GM18870 (cell line): ENCODE data around the gene PLGRKT.
"Not testable (repeated sequence)": the region's sequence is repeated elsewhere in the genome, so short reads cannot be mapped to it uniquely, and the experiment has no call there.

Experiments used
- ATAC-seq: cut with Tn5 transposase; IDR thresholded peaks from one replicate; pipeline ENCODE4 v1.9.1; 2021; ENCODE audit warnings: moderate library complexity; ENCODE audit not compliant: unreplicated experiment

Gene PLGRKT

DNA sequence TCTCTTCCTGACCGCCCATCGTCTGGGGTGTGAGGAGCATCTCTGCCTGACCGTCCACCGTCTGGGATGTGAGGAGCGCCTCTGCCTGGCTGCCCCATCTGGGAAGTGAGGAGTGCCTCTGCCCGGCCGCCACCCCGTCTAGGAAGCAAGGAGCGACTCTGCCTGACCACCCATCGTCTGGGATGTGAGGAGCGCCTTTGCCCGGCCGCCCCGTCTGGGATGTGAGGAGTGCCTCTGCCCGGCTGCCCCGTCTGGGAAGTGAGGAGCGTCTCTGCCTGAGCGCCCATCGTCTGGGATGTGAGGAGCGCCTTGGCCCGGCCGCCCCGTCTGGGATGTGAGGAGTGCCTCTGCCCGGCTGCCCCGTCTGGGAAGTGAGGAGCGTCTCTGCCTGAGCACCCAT is 4.4 kb downstream of the PLGRKT start:
- not testable (repeated sequence) for ATAC-seq

DNA sequence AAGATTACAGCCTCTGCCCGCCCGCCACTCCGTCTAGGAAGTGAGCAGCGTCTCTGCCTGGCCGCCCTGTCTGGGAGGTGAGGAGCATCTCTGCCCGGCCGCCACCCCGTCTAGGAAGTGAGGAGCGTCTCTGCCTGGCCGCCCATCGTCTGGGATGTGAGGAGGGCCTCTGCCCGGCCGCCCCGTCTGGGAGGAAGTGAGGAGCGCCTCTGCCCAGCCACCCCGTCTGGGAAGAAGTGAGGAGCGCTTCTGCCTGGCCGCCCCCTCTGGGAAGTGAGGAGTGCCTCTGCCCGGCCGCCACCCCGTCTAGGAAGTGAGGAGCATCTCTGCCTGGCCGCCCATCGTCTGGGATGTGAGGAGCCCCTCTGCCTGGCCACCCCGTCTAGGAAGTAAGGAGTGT is 4.8 kb downstream of the PLGRKT start:
- ATAC-seq: not testable (repeated sequence)

DNA sequence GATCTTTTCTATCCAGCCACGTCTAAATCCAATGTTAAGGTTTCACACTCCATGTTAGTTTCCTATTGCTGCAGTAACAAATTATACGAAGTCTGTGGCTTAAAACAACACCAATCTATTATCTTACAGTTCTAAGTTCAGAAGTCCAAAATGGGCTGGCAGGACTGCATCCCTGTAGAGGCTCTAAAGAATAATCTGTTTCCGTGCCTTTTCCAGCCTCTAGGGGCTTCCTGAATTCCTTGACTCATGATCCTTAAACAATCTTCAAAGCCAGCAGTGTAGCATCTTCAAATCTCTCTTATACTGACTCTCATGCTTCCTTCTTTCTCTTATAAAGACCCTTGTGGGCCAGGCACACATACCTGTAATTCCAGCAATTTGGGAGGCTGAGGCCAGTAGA is 6.8 kb downstream of the PLGRKT start:
- no peak for ATAC-seq

DNA sequence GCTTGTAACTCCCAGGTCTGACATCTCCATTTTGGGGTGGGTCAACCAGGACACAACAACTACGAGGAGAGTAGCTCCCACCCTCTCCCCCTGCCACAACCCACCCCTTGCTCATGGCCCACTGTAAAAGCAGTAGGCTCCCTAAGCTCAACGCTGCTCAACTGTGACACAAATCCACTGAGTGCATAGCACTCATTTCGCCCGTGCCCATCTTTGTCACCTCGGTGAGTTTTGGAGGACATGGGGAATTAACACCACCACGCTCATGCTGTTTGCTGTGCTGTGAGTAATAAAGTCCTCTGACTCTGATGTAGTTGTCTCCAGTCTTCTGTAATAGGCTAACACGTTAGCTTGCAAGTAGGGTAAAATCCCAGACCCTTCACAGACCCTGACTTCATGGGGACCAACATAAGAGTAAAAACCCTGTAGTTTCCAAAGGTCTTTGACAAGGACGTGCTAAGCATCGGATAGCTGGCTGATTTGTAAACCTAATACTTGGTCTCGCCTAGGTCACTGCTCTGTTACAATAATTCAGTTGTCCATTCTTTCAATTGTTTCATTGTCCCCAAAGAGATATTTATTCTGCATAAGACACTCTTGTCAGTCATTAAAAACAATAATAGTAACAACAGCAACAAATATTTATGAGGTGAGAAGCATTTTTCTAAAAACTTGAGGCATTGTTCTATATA is 7.7 kb downstream of the PLGRKT start:
- no peak for ATAC-seq

DNA sequence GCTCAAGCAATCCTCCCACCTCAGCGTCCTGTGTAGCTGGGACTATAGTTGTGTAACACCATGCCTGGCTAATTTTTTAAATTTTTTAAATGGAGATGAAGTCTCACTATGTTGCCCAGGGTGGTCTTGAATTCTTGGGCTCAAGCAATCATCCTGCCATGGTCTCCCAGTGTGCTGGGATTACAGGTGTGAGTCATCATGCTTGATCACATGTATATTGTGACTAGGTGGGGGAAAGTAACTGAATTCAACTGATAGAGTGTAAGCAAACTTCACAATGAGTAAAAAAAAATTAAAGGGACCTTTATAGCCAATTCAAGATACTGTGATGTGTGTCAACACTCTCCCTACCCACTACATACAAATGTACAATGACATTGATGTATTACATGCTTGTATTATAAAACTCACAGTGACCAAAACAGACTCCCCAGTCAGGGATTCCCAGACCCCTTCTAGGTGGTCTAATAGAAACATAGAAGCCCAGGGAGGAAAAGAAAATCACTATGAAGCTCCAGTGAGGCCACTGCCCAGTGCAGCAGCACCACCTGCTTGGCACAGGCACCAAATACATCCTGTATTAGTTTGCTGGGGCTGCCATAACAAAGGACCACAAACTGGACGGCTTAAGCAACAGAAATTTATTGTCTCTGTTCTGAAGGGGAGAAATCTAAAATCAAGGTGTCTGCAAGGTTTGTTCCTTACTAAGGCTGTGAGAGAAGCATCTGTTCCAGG is 8.8 kb downstream of the PLGRKT start:
- no peak for ATAC-seq

DNA sequence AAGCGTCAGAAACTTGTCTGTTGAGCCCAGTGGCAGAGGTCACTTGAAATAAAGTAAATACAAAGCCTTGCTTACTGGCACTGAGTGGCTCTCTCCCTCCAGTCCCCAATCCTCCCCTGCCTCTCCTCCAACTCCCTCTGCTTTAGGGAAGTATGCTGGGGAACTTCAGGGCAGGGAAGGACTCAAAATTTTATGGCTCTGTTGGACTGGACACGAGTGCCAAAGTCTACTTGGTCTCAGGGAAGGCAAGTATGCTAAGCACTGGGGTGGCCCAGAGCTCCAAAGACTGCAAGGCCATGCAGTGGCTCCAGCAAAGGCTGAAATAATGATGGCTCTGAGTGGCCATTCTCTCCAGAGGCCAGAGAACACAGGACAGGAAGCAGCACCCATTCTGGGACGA is 9.6 kb downstream of the PLGRKT start:
- ATAC-seq: no peak

DNA sequence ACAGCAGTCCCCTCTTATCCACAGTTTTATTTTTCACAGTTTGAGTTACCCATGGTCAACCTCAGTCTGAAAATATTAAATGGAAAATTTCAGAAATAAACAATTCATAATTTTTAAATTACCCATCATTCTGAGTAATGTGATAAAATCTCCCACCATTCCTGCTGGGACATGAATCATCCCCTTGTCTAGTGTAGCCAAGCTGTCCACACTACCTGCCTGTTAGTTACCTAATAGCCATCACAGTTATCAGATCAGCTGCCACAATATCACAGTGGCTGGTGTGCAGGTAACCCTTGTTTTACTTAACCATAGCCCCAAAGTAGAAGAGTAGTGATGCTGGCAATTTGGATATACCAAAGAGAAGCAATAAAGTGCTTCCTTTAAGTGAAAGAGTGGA is 10.7 kb downstream of the PLGRKT start:
- no peak for ATAC-seq

DNA sequence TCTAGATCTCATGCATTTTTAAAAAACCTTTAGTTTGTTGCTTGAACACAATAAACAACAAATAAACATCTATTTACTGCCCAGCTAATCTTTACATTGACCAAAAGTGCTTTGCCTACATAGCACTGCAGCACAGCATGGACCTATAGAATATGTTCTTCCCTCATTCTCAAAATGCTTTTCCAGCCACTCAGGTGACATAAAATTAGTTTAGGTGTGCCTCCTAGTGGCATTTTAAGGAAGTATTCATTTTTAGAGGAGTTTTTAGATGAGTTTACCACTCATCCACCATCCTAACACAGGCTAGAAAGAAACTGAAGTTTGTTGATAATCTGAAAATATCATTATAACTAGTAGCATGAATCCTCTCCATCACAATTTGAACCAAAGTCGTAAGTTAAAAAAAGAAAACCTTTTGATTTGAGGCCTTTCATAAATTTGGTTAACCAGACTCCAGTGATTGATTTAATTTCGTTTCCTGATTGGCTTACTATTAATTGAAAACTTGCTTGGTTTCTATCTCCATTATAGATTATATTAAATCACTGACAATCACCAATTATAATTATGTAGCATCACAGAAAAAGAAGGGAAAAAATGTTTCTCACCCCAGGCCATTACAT is 12.6 kb downstream of the PLGRKT start:
- no peak for ATAC-seq

DNA sequence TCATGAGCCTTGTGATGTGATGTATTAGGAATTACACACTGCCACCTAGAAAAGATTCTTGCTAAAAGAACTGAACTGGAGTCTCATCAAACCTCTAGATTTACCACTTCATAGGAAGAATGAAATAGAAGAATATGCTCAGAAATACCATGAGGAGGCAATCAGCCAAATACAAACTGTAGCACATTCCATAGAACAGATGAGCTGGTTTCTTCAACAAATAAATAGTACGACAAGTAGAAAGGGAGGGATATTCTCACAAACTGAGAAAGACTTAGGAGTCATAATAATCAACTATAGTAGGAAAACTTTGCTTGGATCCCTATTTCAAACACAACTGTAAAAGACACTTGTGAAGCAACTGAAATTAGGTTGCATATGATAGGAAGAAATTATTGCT is 15.4 kb downstream of the PLGRKT start:
- no peak for ATAC-seq

DNA sequence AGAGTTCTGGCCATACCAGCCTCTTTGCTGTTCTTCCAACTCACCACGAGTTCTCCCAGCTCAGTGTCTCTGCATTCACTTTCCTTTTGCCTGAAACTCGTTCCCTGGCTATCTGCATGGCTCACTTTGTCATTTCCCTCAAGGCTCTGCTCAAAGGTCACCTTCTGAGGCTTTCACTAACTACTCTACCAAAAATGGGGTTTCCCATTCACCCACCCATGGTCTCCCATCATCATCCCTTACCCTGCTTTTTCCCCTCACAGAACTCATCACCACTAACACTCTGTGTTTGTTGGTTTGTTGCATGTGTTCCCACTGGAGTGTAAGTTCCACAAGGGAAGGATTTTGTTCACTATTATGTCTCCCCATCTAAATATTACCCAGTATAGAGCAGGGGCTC is 16.6 kb downstream of the PLGRKT start:
- ATAC-seq: no peak

DNA sequence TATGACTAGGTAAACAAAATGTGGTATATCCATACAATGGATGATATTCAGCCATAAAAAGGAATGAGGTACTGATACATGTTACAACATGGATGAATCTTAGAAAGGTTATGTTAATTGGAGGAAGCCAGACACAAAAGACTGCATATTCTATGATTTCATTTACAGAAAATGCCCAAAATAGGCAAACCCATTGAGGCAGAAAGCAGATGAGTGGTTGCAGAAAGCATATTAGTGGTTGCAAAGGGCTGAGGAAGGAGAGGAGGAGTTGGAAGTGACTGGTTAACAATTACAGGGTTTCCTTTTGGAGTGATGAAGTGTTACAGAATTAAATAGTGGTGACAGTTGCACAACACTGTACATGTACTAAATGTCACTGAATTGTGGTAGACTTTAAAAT is 17.7 kb downstream of the PLGRKT start:
- no peak for ATAC-seq

DNA sequence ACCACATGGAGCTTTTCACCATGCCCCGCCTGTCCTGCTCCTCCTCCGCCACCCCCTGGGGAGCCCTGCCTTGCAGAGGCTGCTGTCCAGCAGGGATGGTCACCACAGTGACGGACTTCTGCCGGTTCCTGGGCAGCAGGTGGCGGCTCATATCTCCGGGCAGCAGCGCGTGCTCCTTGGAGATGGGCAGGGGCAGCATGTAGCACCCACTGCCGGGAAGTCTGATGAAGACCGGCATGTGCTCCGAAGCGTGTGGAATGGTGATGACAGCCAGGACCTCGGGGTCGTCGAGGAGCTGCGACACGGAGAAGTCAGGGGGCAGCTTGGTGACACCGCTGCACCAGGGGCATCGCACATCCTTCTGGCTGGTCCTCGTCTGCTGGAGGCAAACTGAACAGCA is 19.2 kb downstream of the PLGRKT start:
- ATAC-seq: no peak

DNA sequence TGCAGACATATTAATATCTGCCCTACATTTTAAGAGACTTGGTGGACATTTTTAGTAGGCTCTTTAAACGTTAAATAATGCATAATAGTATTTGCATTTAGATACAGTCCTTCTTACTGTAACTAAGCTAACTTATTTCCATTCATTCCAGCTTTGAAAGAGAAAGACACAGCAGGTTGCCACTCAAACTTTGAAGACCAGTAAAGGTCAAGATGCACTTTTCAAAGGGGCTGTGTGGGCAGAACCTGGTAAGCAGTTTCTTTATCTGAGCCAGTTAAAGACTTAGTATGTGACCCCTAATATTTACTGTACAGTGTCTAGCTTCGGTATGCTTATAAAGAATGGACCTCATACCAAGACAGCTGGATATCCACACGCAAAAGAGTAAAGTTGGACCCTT is 20.8 kb downstream of the PLGRKT start:
- ATAC-seq: no peak

DNA sequence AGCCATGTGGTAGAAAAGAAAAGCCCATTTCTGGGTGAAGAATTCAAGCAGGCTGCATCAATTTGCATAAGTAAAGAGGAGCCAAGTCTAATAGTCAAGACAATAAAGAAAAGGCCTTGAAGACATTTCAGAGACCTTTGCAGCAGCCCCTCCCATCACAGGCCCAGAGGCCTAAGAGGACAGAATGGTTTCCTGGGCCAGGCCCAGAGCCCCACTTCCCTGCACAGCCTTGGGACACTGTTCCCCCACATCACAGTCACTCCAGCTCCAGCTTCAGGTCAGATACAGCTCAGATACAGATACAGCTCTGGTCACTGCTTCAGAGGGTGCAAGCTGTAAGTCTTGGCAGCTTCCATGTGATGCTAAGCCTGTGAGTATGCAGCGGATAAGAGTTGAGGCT is 29.1 kb downstream of the PLGRKT start:
- no peak for ATAC-seq

DNA sequence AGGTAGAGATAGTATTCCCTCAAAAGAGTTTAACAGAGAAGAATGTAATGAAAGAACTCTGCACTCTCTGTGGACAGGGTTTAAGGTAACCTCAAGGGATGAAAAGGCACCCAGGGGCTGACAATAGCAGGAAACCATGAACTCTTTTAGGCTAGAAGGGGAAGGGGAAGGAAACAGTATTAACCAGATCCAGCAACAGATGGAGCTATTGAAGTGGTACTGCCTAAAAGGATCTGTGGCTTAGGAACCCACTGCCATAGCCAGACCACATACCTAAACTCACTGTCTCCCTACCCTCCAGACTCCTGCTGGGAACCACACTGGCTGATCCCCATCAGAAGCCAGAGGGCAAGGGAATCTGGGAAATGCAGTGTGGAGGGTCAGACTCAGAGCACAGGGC is 35.5 kb downstream of the PLGRKT start:
- no peak for ATAC-seq

DNA sequence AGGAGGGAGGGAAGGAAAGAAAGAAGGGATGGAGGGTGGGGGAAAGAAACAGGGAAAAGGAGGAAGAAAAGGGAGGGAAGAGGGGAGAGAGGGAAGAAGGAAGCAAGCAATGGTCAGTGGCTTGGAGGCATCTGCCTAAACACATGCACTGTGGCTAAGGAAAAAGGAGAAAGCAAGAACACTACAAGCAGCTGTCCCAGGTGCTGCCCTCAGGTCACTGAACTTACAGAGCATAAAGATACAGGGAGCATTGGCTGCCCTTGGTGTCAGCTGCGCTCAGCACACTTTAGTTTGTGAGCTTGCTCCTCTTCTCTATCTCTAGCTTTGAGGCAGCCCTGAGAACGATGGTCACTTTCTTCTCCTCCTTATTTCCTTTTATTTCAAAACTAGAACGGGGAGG is 40.2 kb downstream of the PLGRKT start:
- not testable (repeated sequence) for ATAC-seq

DNA sequence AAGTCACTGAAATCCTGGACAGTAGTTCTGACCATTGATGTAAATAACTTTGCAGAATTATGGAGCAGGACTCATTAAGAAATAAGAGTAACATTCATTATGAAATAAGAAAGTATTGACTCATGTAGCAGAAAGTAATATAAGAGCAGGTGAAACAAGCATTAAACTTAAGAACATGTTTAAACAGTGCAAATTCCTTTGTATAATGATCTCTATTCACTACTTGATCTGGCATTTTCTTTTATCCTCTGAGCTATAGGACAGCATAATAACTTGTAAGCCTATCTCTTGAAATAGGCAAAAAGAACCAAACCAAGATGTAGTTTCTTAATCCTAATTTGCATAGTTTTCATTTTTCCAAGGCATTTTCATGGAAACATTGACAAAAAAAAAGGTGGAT is 42.3 kb downstream of the PLGRKT start:
- no peak for ATAC-seq

DNA sequence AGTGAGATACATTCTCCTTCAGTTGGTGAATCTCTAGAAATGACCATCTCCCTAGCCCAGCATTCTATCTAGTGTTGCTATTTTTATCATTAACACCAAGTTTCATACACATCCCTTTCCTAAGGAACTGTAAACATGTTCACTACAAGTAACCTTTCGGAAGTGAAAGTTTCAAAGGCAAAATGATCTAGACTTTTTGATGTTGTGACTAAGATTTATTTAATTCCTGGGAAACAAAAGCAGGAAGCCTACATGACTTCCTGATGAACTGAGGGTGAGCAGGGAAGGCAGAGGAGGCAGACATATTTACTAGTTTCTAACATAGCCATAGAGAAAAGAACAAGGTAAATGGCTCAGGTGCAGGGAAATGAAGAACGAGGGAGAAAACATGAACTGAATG is 43.7 kb downstream of the PLGRKT start:
- ATAC-seq: not testable (repeated sequence)

DNA sequence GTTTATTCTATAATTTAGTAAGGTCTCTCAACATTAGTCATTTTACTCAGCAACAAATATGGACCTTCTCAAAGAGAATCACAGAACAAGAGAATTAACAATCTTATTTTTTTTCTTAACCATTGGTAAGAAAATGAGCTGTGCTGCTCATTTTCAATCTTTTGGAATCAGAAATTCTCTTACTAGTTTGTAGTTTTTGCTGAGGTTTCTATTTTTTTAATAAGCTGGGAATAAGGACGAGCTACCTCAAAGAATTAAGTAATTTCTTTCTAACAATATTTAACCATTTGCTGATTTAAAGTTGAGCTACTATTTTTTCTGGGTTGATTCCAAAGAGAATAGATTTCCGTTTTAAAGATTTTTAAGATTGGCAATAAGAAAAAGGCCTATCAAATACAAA is 44.2 kb downstream of the PLGRKT start:
- no peak for ATAC-seq

DNA sequence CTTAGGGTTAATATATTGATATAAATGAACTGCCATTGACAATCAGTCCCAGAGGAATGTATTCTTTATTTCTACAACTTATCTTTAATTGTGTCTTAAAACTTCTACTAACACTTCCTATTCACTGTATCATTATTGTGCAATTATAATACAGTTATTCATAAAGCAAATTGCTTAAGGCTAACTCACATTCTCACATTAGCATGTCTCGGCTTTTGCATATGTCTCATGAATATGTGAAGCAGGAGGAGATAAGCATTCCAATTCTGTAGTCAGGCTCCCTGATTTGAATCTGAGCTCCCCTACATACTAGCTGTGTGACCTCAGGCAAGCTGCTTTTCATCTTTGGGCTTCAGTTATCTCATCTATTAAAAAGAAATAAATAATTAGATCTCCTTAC is 45.4 kb downstream of the PLGRKT start:
- no peak for ATAC-seq

DNA sequence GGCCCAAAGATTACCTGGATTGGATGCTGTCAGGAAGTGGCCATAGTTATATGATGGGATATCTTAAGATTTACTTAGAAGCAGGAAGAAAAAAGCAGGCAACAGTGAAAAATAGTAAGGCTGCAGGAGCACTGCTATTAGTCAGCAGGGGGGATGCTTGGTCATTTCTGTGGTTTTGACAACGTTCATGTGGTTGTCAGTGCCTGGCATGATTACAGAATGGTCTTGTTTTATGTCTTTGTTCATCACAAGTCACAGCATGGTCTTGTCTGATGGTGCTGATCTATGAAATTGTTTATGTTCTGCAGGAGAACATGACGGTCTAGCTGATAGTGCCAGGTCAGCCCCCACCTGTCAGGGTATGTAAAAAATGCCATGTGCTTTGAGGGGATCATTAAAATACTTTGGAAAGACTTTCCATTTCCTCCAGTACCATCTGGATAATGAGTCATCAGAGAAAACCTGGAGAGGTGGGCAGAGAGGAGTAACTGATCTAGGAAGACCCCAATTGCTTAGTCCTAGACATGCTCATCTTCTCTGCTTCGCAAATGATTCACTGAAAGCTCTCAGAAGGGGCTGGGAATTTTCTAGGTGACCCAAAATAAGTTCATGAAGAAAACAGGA is 48.5 kb downstream of the PLGRKT start:
- ATAC-seq: peak; percentile 80
